ENCODE data around the gene PSMC3IP. TPM values are rescaled to one million over a fixed set of nuclear protein-coding genes. Genes with fewer than 3 reads are reported as not detected.
A peak's percentile ranks its signal among the peaks of the same experiment; 100 is the strongest.

The PSMC3IP gene
- total RNA-seq, 1 experiment from 2014 or later = 31.9 TPM

- Histone ChIP-seq H3K4me3 (ENCODE audit: low read depth, low read length, poor library complexity, severe bottlenecking) (no peak overlapping the region), H3K27ac (ENCODE audit: low read depth, low read length, poor library complexity, severe bottlenecking) (no peak overlapping the region), H3K4me1 (ENCODE audit: insufficient read depth, low read length, poor library complexity, severe bottlenecking) (no peaks in the 10 kb centered on the region), H3K9me3 (ENCODE audit: low read depth, low read length, poor library complexity, severe bottlenecking) (no peaks in the 10 kb centered on the region), H3K27me3 (replicated peaks; ENCODE audit: insufficient read depth, low read depth, low read length, poor library complexity) (no peaks in the 10 kb centered on the region), H3K36me3 (ENCODE audit: insufficient read depth, low read length, poor library complexity, severe bottlenecking) (no peaks in the 10 kb centered on the region)
- ChIA-PET CTCF (no interaction called here), POLR2A (ENCODE audit: low non-redundant PET) (no interaction called here)
- no TSS peak for BruUV-seq (replicated peaks)
- DNase-seq (ENCODE audit: low spot score) = no peak
- intact Hi-C loops (cut with micrococcal nuclease; ENCODE audit: unreplicated experiment) = no loop called here
- no peak for TF ChIP-seq EZH2 (IDR thresholded peaks at IDR 0.05; ENCODE audit: borderline replicate concordance, low read depth, low read length, poor library complexity, severe bottlenecking)
- TF ChIP-seq CTCF (conservative IDR thresholded peaks at IDR 0.05; ENCODE audit: low read depth, low read length) = no peak
These were observed 39.0 kb downstream of the PSMC3IP start for GRCh38 chr17:42538482-42538881.

- Histone ChIP-seq H3K4me1 (ENCODE audit: insufficient read depth, low read length, poor library complexity, severe bottlenecking) (no peaks in the 10 kb centered on the region), H3K4me3 (ENCODE audit: low read depth, low read length, poor library complexity, severe bottlenecking) (no peak overlapping the region), H3K9me3 (ENCODE audit: low read depth, low read length, poor library complexity, severe bottlenecking) (no peaks in the 10 kb centered on the region), H3K27me3 (replicated peaks; ENCODE audit: insufficient read depth, low read depth, low read length, poor library complexity) (no peaks in the 10 kb centered on the region), H3K27ac (ENCODE audit: low read depth, low read length, poor library complexity, severe bottlenecking) (no peak overlapping the region), H3K36me3 (ENCODE audit: insufficient read depth, low read length, poor library complexity, severe bottlenecking) (no peaks in the 10 kb centered on the region)
- intact Hi-C loops (cut with micrococcal nuclease; ENCODE audit: unreplicated experiment) = no loop called here
- CTCF ChIA-PET = no interaction called here
- TSS peak; percentile 43 for BruUV-seq (replicated peaks)
- POLR2A ChIA-PET (ENCODE audit: low non-redundant PET) = no interaction called here
- TF ChIP-seq EZH2 (IDR thresholded peaks at IDR 0.05; ENCODE audit: borderline replicate concordance, low read depth, low read length, poor library complexity, severe bottlenecking) (no peak), CTCF (conservative IDR thresholded peaks at IDR 0.05; ENCODE audit: low read depth, low read length) (no peak)
- no peak for DNase-seq (ENCODE audit: low spot score)
These were observed 39.6 kb downstream of the PSMC3IP start for GRCh38 chr17:42537826-42538451.

- intact Hi-C loops (cut with micrococcal nuclease; ENCODE audit: unreplicated experiment) = no loop called here
- Histone ChIP-seq H3K4me1 (ENCODE audit: insufficient read depth, low read length, poor library complexity, severe bottlenecking) (no peaks in the 10 kb centered on the region), H3K36me3 (ENCODE audit: insufficient read depth, low read length, poor library complexity, severe bottlenecking) (no peaks in the 10 kb centered on the region), H3K27ac (ENCODE audit: low read depth, low read length, poor library complexity, severe bottlenecking) (peak overlapping the region; percentile 30), H3K27me3 (replicated peaks; ENCODE audit: insufficient read depth, low read depth, low read length, poor library complexity) (no peaks in the 10 kb centered on the region), H3K9me3 (ENCODE audit: low read depth, low read length, poor library complexity, severe bottlenecking) (no peaks in the 10 kb centered on the region), H3K4me3 (ENCODE audit: low read depth, low read length, poor library complexity, severe bottlenecking) (peak overlapping the region; percentile 53)
- ChIA-PET POLR2A (ENCODE audit: low non-redundant PET) (no interaction called here), CTCF (no interaction called here)
- DNase-seq (ENCODE audit: low spot score) = no peak
- no TSS peak for BruUV-seq (replicated peaks)
- TF ChIP-seq EZH2 (IDR thresholded peaks at IDR 0.05; ENCODE audit: borderline replicate concordance, low read depth, low read length, poor library complexity, severe bottlenecking) (no peak), CTCF (conservative IDR thresholded peaks at IDR 0.05; ENCODE audit: low read depth, low read length) (no peak)
These were observed 40.2 kb downstream of the PSMC3IP start for GRCh38 chr17:42537156-42537805.
